Prostate gland (tissue), 2 donors: ENCODE data around the gene C4orf51. TPM values are rescaled to one million over a fixed set of nuclear protein-coding genes. Genes with fewer than 3 reads are reported as not detected.
A peak's percentile ranks its signal among the peaks of the same experiment; 100 is the strongest.

Source experiments
- DNase-seq: peaks from one replicate; pipeline ENCODE4 v3.0.0-alpha.2; 2019; ENCODE audit warnings: low spot score
- H3K27ac ChIP-seq, 2 donors: fragments of 200-600 bp; sonication (generic); 2 replicates each; pipeline ENCODE4 v1.5.1; 2017 to 2019
- H3K27me3 ChIP-seq: fragments of 200-600 bp; sonication (generic); replicated peaks from 2 replicates; pipeline ENCODE4 v1.5.1; 2019; ENCODE audit not compliant: insufficient read depth
- H3K36me3 ChIP-seq, 2 donors: fragments of 200-600 bp; sonication (generic); 1 replicate in 1 of 2; 2 replicates in 1 of 2; pipeline versions ENCODE4 v1.5.1 to v1.8.1; 2017 to 2019
- H3K4me1 ChIP-seq: fragments of 200-600 bp; sonication (generic); replicated peaks from 2 replicates; pipeline ENCODE4 v1.5.1; 2019
- H3K4me3 ChIP-seq, 2 donors: fragments of 200-600 bp; sonication (generic); 2 replicates each; pipeline ENCODE4 v1.5.1; 2017 to 2019
- H3K9me3 ChIP-seq: fragments of 200-600 bp; sonication (generic); 2 replicates; pipeline ENCODE4 v1.5.1; 2017
- POLR2A ChIP-seq: fragments of 450-650 bp; IDR thresholded peaks from one replicate; pipeline ENCODE4 v1.6.1; 2016; ENCODE audit warnings: antibody characterized with exemption, mild to moderate bottlenecking
- POLR2AphosphoS5 ChIP-seq: sonication (generic); formaldehyde crosslinking; IDR thresholded peaks from one replicate; pipeline ENCODE4 v1.6.1; 2017; ENCODE audit warnings: antibody characterized with exemption
- WGBS: methylation state at CpG from one replicate; pipeline ENCODE4 v1.1.5; 2018; 5-methylcytosine and 5-hydroxymethylcytosine counted together
- intact Hi-C: fragments of 100-400 bp; cut with DNase I; formaldehyde crosslinking; loops from one replicate; pipeline ENCODE4 v1.14.2; 2022
- total RNA-seq, 2 donors: library from RNA; depleted of rRNA; stranded (reverse); fragments of >200 nt; gene quantifications; one replicate each; pipeline ENCODE4 v1.1.0, GENCODE V29; 2016
- TF ChIP-seq, protein P1 (sequence below), 4 experiments: fragments of 200-600 bp in 2 of 4; fragments of 450-650 bp in 2 of 4; sonication (generic) in 2 of 4; IDR thresholded peaks; 1 replicate in 3 of 4; 2 replicates in 1 of 4; pipeline ENCODE4 v1.5.1; 2016 to 2019; ENCODE audit warnings: antibody characterized with exemption in 4 of 4, mild to moderate bottlenecking in 2 of 4, moderate library complexity in 2 of 4

The C4orf51 gene
- total RNA-seq, 2 donors from 2014 or later, result not detected

- Histone ChIP-seq H3K27me3 (no peaks in the 10 kb centered on the region), H3K36me3 (no peaks in the 10 kb centered on the region), H3K27ac (no peak overlapping the region), H3K4me3 (no peak overlapping the region), H3K9me3 (no peaks in the 10 kb centered on the region), H3K4me1 (no peaks in the 10 kb centered on the region)
- TF ChIP-seq, protein P1, sequence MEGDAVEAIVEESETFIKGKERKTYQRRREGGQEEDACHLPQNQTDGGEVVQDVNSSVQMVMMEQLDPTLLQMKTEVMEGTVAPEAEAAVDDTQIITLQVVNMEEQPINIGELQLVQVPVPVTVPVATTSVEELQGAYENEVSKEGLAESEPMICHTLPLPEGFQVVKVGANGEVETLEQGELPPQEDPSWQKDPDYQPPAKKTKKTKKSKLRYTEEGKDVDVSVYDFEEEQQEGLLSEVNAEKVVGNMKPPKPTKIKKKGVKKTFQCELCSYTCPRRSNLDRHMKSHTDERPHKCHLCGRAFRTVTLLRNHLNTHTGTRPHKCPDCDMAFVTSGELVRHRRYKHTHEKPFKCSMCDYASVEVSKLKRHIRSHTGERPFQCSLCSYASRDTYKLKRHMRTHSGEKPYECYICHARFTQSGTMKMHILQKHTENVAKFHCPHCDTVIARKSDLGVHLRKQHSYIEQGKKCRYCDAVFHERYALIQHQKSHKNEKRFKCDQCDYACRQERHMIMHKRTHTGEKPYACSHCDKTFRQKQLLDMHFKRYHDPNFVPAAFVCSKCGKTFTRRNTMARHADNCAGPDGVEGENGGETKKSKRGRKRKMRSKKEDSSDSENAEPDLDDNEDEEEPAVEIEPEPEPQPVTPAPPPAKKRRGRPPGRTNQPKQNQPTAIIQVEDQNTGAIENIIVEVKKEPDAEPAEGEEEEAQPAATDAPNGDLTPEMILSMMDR (IDR thresholded peaks at IDR 0.05), result no peak
- peak; percentile 15 for TF ChIP-seq POLR2AphosphoS5
- WGBS, result 70% methylated on average over 2 of the region's 2 CpGs
- DNase-seq, result no peak
- intact Hi-C loops, result no loop called here
Observed at GRCh38 chr4:145723336-145723735, 43.4 kb downstream of the C4orf51 start.

DNA sequence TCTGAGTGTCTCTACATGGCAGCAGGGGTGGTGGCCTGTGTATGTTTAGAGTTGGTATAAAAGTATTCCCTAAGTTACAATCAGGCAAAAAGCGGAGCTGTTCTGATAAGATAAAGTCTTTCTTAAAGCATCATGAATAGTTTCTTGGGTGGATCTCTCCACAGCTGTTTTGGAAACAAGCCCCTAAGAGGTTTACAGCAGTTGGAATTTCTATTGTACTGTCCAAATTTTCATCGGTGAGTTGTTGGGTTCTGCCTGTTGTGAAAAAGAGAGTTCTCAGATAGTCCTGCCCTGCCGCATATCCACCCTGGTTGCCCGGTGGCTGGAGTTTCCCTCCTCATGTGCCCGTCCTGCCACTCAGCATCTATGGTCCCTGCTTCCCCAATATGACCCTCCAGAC, 50.1 kb downstream of the C4orf51 start:
- intact Hi-C loops, result loop anchor here (10.0 kb wide), 2 partner anchors 95 to 635 kb away; partner anchors contain the start of genes ABCE1 and ANAPC10
- 75% methylated on average over 5 of the region's 5 CpGs for WGBS
- Histone ChIP-seq H3K27me3 (no peaks in the 10 kb centered on the region), H3K4me3 (no peak overlapping the region), H3K4me1 (peaks cover 16% of the 10 kb centered on the region), H3K36me3 (no peaks in the 10 kb centered on the region), H3K27ac (no peak overlapping the region), H3K9me3 (no peaks in the 10 kb centered on the region)
- TF ChIP-seq POLR2AphosphoS5, result no peak
- TF ChIP-seq, protein P1 (IDR thresholded peaks at IDR 0.05), result no peak
- no peak for TF ChIP-seq POLR2A
- no peak for DNase-seq

DNA sequence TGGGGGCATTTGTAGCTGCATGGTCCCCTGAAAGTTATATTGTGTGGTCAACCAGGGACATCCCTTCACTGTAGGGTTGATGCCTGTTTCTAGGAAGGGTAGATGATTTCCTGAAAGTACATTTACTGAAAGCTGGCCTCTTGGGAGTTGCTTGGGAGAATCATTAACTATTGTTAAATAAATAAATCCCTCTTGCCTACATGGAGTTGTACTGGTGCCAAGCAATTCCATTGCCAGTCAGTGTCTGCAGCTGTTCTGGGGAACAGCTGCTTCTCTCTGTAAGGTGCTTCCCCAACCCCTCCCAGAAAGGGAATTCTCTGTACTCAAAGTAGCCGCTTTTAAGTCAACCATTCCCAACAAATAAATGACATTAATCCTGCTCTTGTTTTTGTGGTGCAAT, 51.1 kb downstream of the C4orf51 start:
- Histone ChIP-seq H3K27me3 (no peaks in the 10 kb centered on the region), H3K4me3 (no peak overlapping the region), H3K27ac (peak overlapping the region in 1 of 2 donors; percentile 4), H3K36me3 (no peaks in the 10 kb centered on the region), H3K4me1 (peaks cover 25% of the 10 kb centered on the region), H3K9me3 (no peaks in the 10 kb centered on the region)
- peak; percentile 66 for TF ChIP-seq POLR2AphosphoS5
- TF ChIP-seq POLR2A, result no peak
- WGBS, result 14% methylated on average over 1 of the region's 1 CpG
- peak; percentile 84 for DNase-seq
- intact Hi-C loops, result loop anchor here (10.0 kb wide), 2 partner anchors 94 to 636 kb away; partner anchors contain the start of genes ABCE1 and ANAPC10

- WGBS, result 52% methylated on average over 14 of the region's 14 CpGs
- Histone ChIP-seq H3K4me1 (peaks cover 30% of the 10 kb centered on the region), H3K9me3 (no peaks in the 10 kb centered on the region), H3K4me3 (peak overlapping the region; percentile 45 to 60), H3K27me3 (no peaks in the 10 kb centered on the region), H3K36me3 (no peaks in the 10 kb centered on the region), H3K27ac (peak overlapping the region; percentile 97 to 98)
- intact Hi-C loops, result loop anchor here (2.0 to 10.0 kb wide), 3 partner anchors 93 to 637 kb away; partner anchors contain the start of genes ABCE1 and ANAPC10
- TF ChIP-seq, protein P1 (IDR thresholded peaks at IDR 0.05), result no peak
- no peak for TF ChIP-seq POLR2A
- TF ChIP-seq POLR2AphosphoS5, result no peak
- no peak for DNase-seq
Observed at GRCh38 chr4:145732001-145732815, 52.3 kb downstream of the C4orf51 start.

GRCh38 chr4:145732895-145733880, 53.2 kb downstream of the C4orf51 start:
- no peaks in the 10 kb centered on the region for H3K9me3 ChIP-seq
- peak; percentile 75 for TF ChIP-seq POLR2A
- TF ChIP-seq POLR2AphosphoS5, result peak; percentile 72
- TF ChIP-seq, protein P1 (IDR thresholded peaks at IDR 0.05), result peak in 2 of 4 experiments; percentile 31 to 37
- intact Hi-C loops, result loop anchor here (2.0 to 10.0 kb wide), 3 partner anchors 92 to 638 kb away; partner anchors contain the start of genes ABCE1 and ANAPC10
- peak overlapping the region; percentile 45 to 60 for H3K4me3 ChIP-seq
- no peaks in the 10 kb centered on the region for H3K36me3 ChIP-seq
- DNase-seq, result peak; percentile 95
- H3K4me1 ChIP-seq, result peaks cover 30% of the 10 kb centered on the region
- under 1% methylated on average over 65 of the region's 81 CpGs for WGBS
- H3K27me3 ChIP-seq, result no peaks in the 10 kb centered on the region
- H3K27ac ChIP-seq, result peak overlapping the region; percentile 97 to 98
